Mucosa of descending colon (tissue), 3 donors: ENCODE data around the gene MLN. TPM values are rescaled to one million over a fixed set of nuclear protein-coding genes. Genes with fewer than 3 reads are reported as not detected.

Experiments
- ATAC-seq: fragments of 200-7000 bp; cut with Tn5 transposase; one replicate; pipeline ENCODE4 v1.9.1; 2020; ENCODE audit warnings: mild to moderate bottlenecking, moderate library complexity
- DNase-seq, 3 donors: peaks; one replicate each; pipeline ENCODE4 v3.0.0-alpha.2; 2020
- H3K36me3 ChIP-seq: fragments of 200-600 bp; one replicate; pipeline ENCODE4 v1.8.0; 2021; ENCODE audit warnings: low read depth, mild to moderate bottlenecking
- H3K4me1 ChIP-seq: fragments of 200-600 bp; one replicate; pipeline ENCODE4 v1.8.0; 2021; ENCODE audit warnings: low read depth, mild to moderate bottlenecking
- H3K4me3 ChIP-seq: fragments of 200-600 bp; one replicate; pipeline ENCODE4 v1.8.0; 2021; ENCODE audit warnings: mild to moderate bottlenecking
- H3K9me3 ChIP-seq: fragments of 200-600 bp; one replicate; pipeline ENCODE4 v1.8.0; 2021; ENCODE audit warnings: mild to moderate bottlenecking
- intact Hi-C, 2 donors: fragments of 100-400 bp; cut with DNase I in 1 of 2; cut with micrococcal nuclease in 1 of 2; formaldehyde crosslinking; loops; one replicate each; pipeline versions ENCODE4 v1.11.0 to v1.11.1; 2022; cut with DNase I, micrococcal nuclease
- total RNA-seq, 3 donors: library from RNA; stranded (reverse); fragmentation: NEBNext Ultra II Directional in 2 of 3; extraction: Animal tissue kit (Norgen Biotek cat#: 25700) in 2 of 3; gene quantifications; one replicate each; pipeline versions ENCODE4 v1.2.1 to v1.2.4, GENCODE V29; 2021 to 2023
- TF ChIP-seq, protein P1 (sequence below): fragments of 200-600 bp; IDR thresholded peaks from one replicate; pipeline ENCODE4 v1.8.0; 2022; ENCODE audit warnings: antibody characterized with exemption, mild to moderate bottlenecking
- donor health status: DM: no; HTN: no; CAD: no; lungs with moderate emphysema.
- donor health status: DM: no; HTN: no; CAD: no.
- donor health status: DM: no; HTN: yes; CAD: no.

Gene MLN
- total RNA-seq, 3 donors from 2014 or later, result not detected

- no peaks in the 10 kb centered on the region for H3K9me3 ChIP-seq
- DNase-seq, result no peak
- H3K4me3 ChIP-seq, result no peak overlapping the region
- TF ChIP-seq, protein P1, sequence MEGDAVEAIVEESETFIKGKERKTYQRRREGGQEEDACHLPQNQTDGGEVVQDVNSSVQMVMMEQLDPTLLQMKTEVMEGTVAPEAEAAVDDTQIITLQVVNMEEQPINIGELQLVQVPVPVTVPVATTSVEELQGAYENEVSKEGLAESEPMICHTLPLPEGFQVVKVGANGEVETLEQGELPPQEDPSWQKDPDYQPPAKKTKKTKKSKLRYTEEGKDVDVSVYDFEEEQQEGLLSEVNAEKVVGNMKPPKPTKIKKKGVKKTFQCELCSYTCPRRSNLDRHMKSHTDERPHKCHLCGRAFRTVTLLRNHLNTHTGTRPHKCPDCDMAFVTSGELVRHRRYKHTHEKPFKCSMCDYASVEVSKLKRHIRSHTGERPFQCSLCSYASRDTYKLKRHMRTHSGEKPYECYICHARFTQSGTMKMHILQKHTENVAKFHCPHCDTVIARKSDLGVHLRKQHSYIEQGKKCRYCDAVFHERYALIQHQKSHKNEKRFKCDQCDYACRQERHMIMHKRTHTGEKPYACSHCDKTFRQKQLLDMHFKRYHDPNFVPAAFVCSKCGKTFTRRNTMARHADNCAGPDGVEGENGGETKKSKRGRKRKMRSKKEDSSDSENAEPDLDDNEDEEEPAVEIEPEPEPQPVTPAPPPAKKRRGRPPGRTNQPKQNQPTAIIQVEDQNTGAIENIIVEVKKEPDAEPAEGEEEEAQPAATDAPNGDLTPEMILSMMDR, result no peak
- H3K4me1 ChIP-seq, result no peaks in the 10 kb centered on the region
- intact Hi-C loops, result no loop called here
- H3K36me3 ChIP-seq, result no peaks in the 10 kb centered on the region
- no peak for ATAC-seq
Observed at GRCh38 chr6:33816911-33817310, 13.1 kb upstream of the MLN start.

DNA sequence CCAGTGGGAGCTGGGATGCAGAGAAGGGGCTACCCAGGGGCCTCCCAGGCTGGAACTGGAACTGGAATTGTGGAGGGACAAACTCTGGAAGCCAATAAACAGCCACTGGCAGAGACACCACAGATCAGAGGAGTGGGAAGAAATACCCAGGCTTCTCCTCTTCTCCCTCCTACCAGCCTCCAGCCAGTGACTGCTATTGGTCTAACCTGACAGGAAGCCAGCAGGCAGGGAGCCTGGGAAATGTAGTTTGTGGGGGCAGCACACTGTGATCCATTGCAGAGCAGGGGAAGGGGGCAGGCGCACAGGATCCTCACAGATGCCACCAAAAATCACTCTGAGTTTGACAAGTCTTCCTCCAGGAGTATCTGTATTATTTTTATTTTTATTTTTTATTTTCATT is 12.1 kb upstream of the MLN start:
- no peak overlapping the region for H3K4me3 ChIP-seq
- H3K4me1 ChIP-seq, result no peaks in the 10 kb centered on the region
- DNase-seq (peak in 1 of 3 donors; percentile 19), ATAC-seq (peak; percentile 48)
- TF ChIP-seq, protein P1, result no peak
- H3K9me3 ChIP-seq, result no peaks in the 10 kb centered on the region
- no peaks in the 10 kb centered on the region for H3K36me3 ChIP-seq
- intact Hi-C loops, result no loop called here

- TF ChIP-seq, protein P1, result no peak
- no peak overlapping the region for H3K4me3 ChIP-seq
- DNase-seq (peak in 1 of 3 donors; percentile 22), ATAC-seq (no peak)
- no peaks in the 10 kb centered on the region for H3K4me1 ChIP-seq
- H3K36me3 ChIP-seq, result no peaks in the 10 kb centered on the region
- H3K9me3 ChIP-seq, result no peaks in the 10 kb centered on the region
- intact Hi-C loops, result no loop called here
Observed at GRCh38 chr6:33813990-33814985, 10.5 kb upstream of the MLN start.

- Histone ChIP-seq H3K36me3 (no peaks in the 10 kb centered on the region), H3K4me3 (no peak overlapping the region), H3K9me3 (no peaks in the 10 kb centered on the region), H3K4me1 (no peaks in the 10 kb centered on the region)
- ATAC-seq, result no peak
- peak in 1 of 3 donors; percentile 25 for DNase-seq
- intact Hi-C loops, result no loop called here
- TF ChIP-seq, protein P1, result no peak
Observed at GRCh38 chr6:33813246-33813904, 9.6 kb upstream of the MLN start.

GRCh38 chr6:33812669-33813068 is 8.9 kb upstream of the MLN start:
- no peaks in the 10 kb centered on the region for H3K9me3 ChIP-seq
- peak; percentile 53 for ATAC-seq
- TF ChIP-seq, protein P1, result no peak
- H3K36me3 ChIP-seq, result no peaks in the 10 kb centered on the region
- H3K4me3 ChIP-seq, result no peak overlapping the region
- peak; percentile 35 to 66 (median 56) for DNase-seq
- no peaks in the 10 kb centered on the region for H3K4me1 ChIP-seq
- intact Hi-C loops, result no loop called here
